ENCODE results near the gene AQP1.

AQP1 gene

GRCh38 chr7:30936650-30937245, 25.1 kb downstream of the AQP1 start:
- H3K4me3 ChIP-seq (ENCODE audit: low read depth, low read length): no peak overlapping the region
- no peak for DNase-seq (ENCODE audit: low read depth)
- TF ChIP-seq, protein P1, sequence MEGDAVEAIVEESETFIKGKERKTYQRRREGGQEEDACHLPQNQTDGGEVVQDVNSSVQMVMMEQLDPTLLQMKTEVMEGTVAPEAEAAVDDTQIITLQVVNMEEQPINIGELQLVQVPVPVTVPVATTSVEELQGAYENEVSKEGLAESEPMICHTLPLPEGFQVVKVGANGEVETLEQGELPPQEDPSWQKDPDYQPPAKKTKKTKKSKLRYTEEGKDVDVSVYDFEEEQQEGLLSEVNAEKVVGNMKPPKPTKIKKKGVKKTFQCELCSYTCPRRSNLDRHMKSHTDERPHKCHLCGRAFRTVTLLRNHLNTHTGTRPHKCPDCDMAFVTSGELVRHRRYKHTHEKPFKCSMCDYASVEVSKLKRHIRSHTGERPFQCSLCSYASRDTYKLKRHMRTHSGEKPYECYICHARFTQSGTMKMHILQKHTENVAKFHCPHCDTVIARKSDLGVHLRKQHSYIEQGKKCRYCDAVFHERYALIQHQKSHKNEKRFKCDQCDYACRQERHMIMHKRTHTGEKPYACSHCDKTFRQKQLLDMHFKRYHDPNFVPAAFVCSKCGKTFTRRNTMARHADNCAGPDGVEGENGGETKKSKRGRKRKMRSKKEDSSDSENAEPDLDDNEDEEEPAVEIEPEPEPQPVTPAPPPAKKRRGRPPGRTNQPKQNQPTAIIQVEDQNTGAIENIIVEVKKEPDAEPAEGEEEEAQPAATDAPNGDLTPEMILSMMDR (IDR thresholded peaks at IDR 0.05; ENCODE audit: insufficient read depth, low read depth, low read length, missing control alignments): no peak

- TF ChIP-seq, protein P1 (IDR thresholded peaks at IDR 0.05; ENCODE audit: insufficient read depth, low read depth, low read length, missing control alignments): no peak
- no peak overlapping the region for H3K4me3 ChIP-seq (ENCODE audit: low read depth, low read length)
- no peak for DNase-seq (ENCODE audit: low read depth)
Measured at GRCh38 chr7:30937416-30937815, 25.8 kb downstream of the AQP1 start.

GRCh38 chr7:30938435-30939316, 27.0 kb downstream of the AQP1 start:
- TF ChIP-seq, protein P1 (IDR thresholded peaks at IDR 0.05; ENCODE audit: insufficient read depth, low read depth, low read length, missing control alignments): peak; percentile 98
- DNase-seq (ENCODE audit: low read depth): peak; percentile 83
- peak overlapping the region; percentile 5; the same call in 1 of the 2 replicates for H3K4me3 ChIP-seq (ENCODE audit: low read depth, low read length)

DNA sequence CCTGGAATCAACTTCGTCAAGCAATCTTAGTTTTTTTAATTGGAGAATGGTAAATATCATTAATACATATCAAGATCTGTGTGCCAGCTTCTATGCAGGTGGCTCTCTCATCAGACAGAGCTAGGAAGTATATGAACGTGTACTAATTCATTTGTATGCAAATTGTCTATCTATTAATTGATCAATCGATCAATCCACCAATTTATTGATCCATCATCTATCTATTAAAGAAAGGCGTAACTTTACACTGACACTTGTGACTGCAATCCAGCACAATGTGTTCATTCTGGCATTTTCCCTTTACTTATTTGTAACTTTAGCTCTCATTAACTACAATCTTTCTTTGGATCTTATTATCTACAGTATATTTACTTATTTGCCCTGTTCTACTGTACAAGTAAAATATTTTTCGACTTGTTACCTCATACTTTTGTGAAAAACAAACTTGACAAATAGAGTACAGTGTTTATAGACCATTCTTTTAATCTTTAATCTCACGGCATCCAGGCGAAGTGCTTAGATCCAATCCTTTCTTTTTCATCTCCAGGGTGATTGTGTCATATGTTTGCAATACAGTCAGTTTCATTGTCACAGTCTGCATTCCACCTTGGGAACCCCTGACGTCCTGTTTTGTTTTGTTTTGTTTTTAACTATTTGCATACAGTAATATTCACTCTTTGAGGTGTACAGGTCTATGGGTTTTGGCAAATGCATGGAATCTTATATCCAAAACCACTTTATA, 30.1 kb downstream of the AQP1 start:
- DNase-seq (ENCODE audit: low read depth): no peak
- TF ChIP-seq, protein P1 (IDR thresholded peaks at IDR 0.05; ENCODE audit: insufficient read depth, low read depth, low read length, missing control alignments): no peak
- no peak overlapping the region for H3K4me3 ChIP-seq (ENCODE audit: low read depth, low read length)

DNA sequence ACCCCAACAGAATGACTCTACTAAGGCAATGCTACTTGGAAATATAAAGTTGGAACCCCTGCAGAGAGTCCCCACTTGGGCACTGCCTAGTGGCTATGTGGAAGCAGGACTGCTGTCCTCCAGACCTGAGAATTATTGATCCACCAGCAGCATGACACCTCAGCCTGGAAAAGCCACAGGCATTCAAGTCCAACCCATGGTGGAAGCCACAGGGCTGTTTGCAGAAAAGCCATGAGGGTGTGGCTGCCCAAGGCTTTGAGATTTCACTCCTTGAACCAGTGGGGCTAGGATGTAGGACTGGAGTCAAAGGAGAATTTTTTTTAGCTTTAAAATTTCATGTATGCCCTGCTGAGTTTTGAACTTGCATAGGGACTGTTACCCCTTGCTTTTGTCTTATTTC, 38.5 kb downstream of the AQP1 start:
- TF ChIP-seq, protein P1 (IDR thresholded peaks at IDR 0.05; ENCODE audit: insufficient read depth, low read depth, low read length, missing control alignments): no peak
- H3K4me3 ChIP-seq (ENCODE audit: low read depth, low read length): no peak overlapping the region
- no peak for DNase-seq (ENCODE audit: low read depth)

DNA sequence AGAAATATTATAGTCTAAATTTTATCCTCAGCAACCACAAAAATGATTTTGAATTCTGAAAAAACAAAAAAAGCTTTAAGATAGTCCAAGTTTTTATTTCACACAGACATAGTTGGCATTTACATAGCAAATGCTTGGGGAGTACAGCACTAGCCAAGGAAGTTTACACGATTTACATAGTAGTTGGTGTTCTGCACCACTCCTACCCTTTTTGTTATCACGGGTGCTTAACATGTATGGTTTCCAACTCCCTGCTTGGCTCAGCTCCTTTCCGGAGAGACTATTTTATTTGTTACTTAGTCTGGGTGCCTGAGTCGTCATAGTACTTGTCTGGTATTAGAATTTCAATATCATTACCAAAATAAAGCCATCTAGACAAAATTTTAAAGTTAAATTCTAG, 43.3 kb downstream of the AQP1 start:
- no peak for DNase-seq (ENCODE audit: low read depth)
- TF ChIP-seq, protein P1 (IDR thresholded peaks at IDR 0.05; ENCODE audit: insufficient read depth, low read depth, low read length, missing control alignments): no peak
- H3K4me3 ChIP-seq (ENCODE audit: low read depth, low read length): no peak overlapping the region

Data from GM12865 (cell line).